K562 (cell line): ENCODE data around the gene DPAGT1. TPM values are rescaled to one million over a fixed set of nuclear protein-coding genes. Genes with fewer than 3 reads are reported as not detected.

Experiments
- ARID1B ChIP-seq: fragments of 450-650 bp; IDR thresholded peaks from 2 replicates; pipeline ENCODE4 v1.6.1; 2016; ENCODE audit warnings: antibody characterized with exemption, mild to moderate bottlenecking, inconsistent platforms
- CBX8 ChIP-seq: fragments of 200-600 bp; sonication (generic); IDR thresholded peaks from 2 replicates; pipeline ENCODE4 v1.6.1; 2012; ENCODE audit warnings: borderline replicate concordance, mixed run types, low read depth, mild to moderate bottlenecking, moderate library complexity, mixed read lengths, low read length, control low read depth, inconsistent platforms; ENCODE audit not compliant: poor library complexity, severe bottlenecking; ENCODE audit errors: extremely low read depth
- CEBPG ChIP-seq, 3 experiments: fragments of 200-800 bp in 1 of 3; sonication (Bioruptor generic) in 1 of 3; sonication (generic) in 1 of 3; formaldehyde crosslinking in 1 of 3; IDR thresholded peaks in 2 of 3; conservative IDR thresholded peaks in 1 of 3; 2 replicates each; pipeline versions ENCODE4 v1.6.1 to v1.8.0; 2016 to 2022; ENCODE audit warnings: missing compliant biosample characterization in 2 of 3, missing genetic modification characterization in 2 of 3, mild to moderate bottlenecking in 1 of 3, missing genetic modification reagents in 1 of 3
- CLOCK ChIP-seq: fragments of 250-450 bp; sonication (Bioruptor Pico); IDR thresholded peaks from 2 replicates; pipeline ENCODE4 v1.4.0; 2020; ENCODE audit warnings: mild to moderate bottlenecking, moderate library complexity, borderline replicate concordance
- E2F6 ChIP-seq, 2 experiments: IDR thresholded peaks; 2 replicates each; pipeline ENCODE4 v1.6.1; 2011; ENCODE audit warnings: borderline replicate concordance in 1 of 2, control low read depth in 1 of 2, low read depth in 1 of 2, low read length in 1 of 2, mild to moderate bottlenecking in 1 of 2, mixed read lengths in 1 of 2, moderate library complexity in 1 of 2; ENCODE audit not compliant: insufficient read depth in 1 of 2, insufficient read length in 1 of 2, poor library complexity in 1 of 2, severe bottlenecking in 1 of 2; ENCODE audit errors: extremely low read depth in 1 of 2
- FOXP1 ChIP-seq: sonication (generic); formaldehyde crosslinking; IDR thresholded peaks from 2 replicates; pipeline ENCODE4 v1.8.0; 2022; ENCODE audit warnings: mild to moderate bottlenecking, missing genetic modification reagents
- KDM4B ChIP-seq, 2 experiments: fragments of 450-650 bp in 1 of 2; sonication (generic) in 1 of 2; IDR thresholded peaks; 2 replicates each; pipeline ENCODE4 v1.6.1; 2016 to 2017; ENCODE audit warnings: borderline replicate concordance in 2 of 2, antibody characterized with exemption in 1 of 2, low read depth in 1 of 2, mild to moderate bottlenecking in 1 of 2
- PHF20 ChIP-seq: fragments of 450-650 bp; IDR thresholded peaks from 2 replicates; pipeline ENCODE4 v1.6.1; 2018; ENCODE audit not compliant: partially characterized antibody
- POLR2A ChIP-seq: fragments of 450-650 bp; conservative IDR thresholded peaks from 2 replicates; pipeline ENCODE4 v1.6.1; 2016
- POLR2B ChIP-seq: fragments of 450-650 bp; IDR thresholded peaks from 2 replicates; pipeline ENCODE4 v1.6.1; 2018; ENCODE audit warnings: low read depth; ENCODE audit not compliant: partially characterized antibody
- RERE ChIP-seq: sonication (generic); formaldehyde crosslinking; IDR thresholded peaks from 2 replicates; pipeline ENCODE4 v1.8.0; 2023; ENCODE audit warnings: missing genetic modification reagents, mild to moderate bottlenecking, borderline replicate concordance
- SAFB2 ChIP-seq: fragments of 200-400 bp; formaldehyde crosslinking; IDR thresholded peaks from 2 replicates; pipeline ENCODE4 v1.6.1; 2018; ENCODE audit warnings: borderline replicate concordance, low read length, low read depth, moderate library complexity; ENCODE audit not compliant: severe bottlenecking
- SRSF7 ChIP-seq: fragments of 200-400 bp; formaldehyde crosslinking; optimal IDR thresholded peaks from 2 replicates; pipeline ENCODE3; 2017; ENCODE audit warnings: mild to moderate bottlenecking, low read depth, low read length
- TGIF2 ChIP-seq: sonication (generic); formaldehyde crosslinking; IDR thresholded peaks from 2 replicates; pipeline ENCODE4 v1.8.1; 2022; ENCODE audit warnings: mild to moderate bottlenecking, missing genetic modification reagents, moderate library complexity
- ZNF644 ChIP-seq: fragments of 200-800 bp; sonication (Bioruptor generic); IDR thresholded peaks from 2 replicates; pipeline ENCODE4 v1.6.1; 2016; ENCODE audit warnings: low read depth, missing genetic modification characterization, missing compliant biosample characterization
- ZNF764 ChIP-seq: fragments of 250-450 bp; sonication (Bioruptor Pico); IDR thresholded peaks from 2 replicates; pipeline ENCODE4 v1.4.0; 2020; ENCODE audit warnings: low read depth, mild to moderate bottlenecking, moderate library complexity
- polyA plus RNA-seq, 8 experiments: library from polyadenylated mRNA; depleted of rRNA in 4 of 8; stranded (reverse) in 5 of 8; unstranded in 3 of 8; fragments of >200 nt; fragmentation: Nextera tagmentation in 2 of 8; fragmentation: Illumina TruSeq in 1 of 8; extraction: Ambion mirVana in 2 of 8; extraction: Trizol in 1 of 8; gene quantifications; 2 replicates each; pipeline versions ENCODE4 v1.2.1 to v1.2.3, GENCODE V29; 2011 to 2014; ENCODE audit warnings: inconsistent platforms in 1 of 8, missing spikeins in 1 of 8
- total RNA-seq, 7 experiments: library from RNA; depleted of rRNA in 6 of 7; stranded (reverse); fragments of >200 nt in 6 of 7; fragmentation: Illumina TruSeq in 2 of 7; extraction: Trizol in 2 of 7; gene quantifications; 2 replicates each; pipeline versions ENCODE4 v1.2.1 to v1.2.3, GENCODE V29; 2011 to 2021; ENCODE audit warnings: low replicate concordance in 1 of 7

The DPAGT1 gene
- total and polyA plus RNA-seq, 9 of the 15 experiments (the other 6 are each of a cell fraction or from before 2014, with no cell fraction given) = 29.9 to 135 (median 85.0) TPM

- TF ChIP-seq CLOCK (CRISPR knock-in tag) (no peak), SRSF7 (no peak), POLR2A (peak; percentile 85), ARID1B (no peak), POLR2B (peak; percentile 46), ZNF644 (tag) (no peak), E2F6 (IDR thresholded peaks at IDR 0.05; ENCODE audit: borderline replicate concordance in 1 of 2, extremely low read depth in 1 of 2, insufficient read depth in 1 of 2, insufficient read length in 1 of 2, low read depth in 1 of 2, low read length in 1 of 2, poor library complexity in 1 of 2, severe bottlenecking in 1 of 2) (peak in 1 of 2 experiments; percentile 58), FOXP1 (CRISPR knock-in tag) (no peak), CBX8 (no peak), ZNF764 (CRISPR knock-in tag) (no peak), CEBPG (CRISPR knock-in tag; IDR thresholded peaks at IDR 0.05) (peak; percentile 81), CEBPG (tag; conservative IDR thresholded peaks at IDR 0.05 in 1 of 2, IDR thresholded peaks at IDR 0.05 in 1 of 2) (no peak), RERE (CRISPR knock-in tag) (no peak), KDM4B (IDR thresholded peaks at IDR 0.05; ENCODE audit: borderline replicate concordance in 2 of 2, low read depth in 1 of 2) (no peak), SAFB2 (no peak), PHF20 (peak; percentile 25), TGIF2 (CRISPR knock-in tag) (no peak)
Observed at GRCh38 chr11:119057000-119057769, 44.5 kb downstream of the DPAGT1 start, which contains the start of gene HYOU1 (continued).
